Colonic mucosa (tissue), 4 donors: Measurements from ENCODE around the gene RALGPS1. TPM values are rescaled to one million over a fixed set of nuclear protein-coding genes. Genes with fewer than 3 reads are reported as not detected.

Source experiments
- DNase-seq: peaks from one replicate; pipeline ENCODE4 v3.0.0-alpha.2; 2020
- H3K27ac ChIP-seq: fragments of 200-600 bp; one replicate; pipeline ENCODE4 v1.8.0; 2021
- H3K27me3 ChIP-seq: fragments of 200-600 bp; one replicate; pipeline ENCODE4 v1.8.0; 2021
- H3K36me3 ChIP-seq: fragments of 200-600 bp; one replicate; pipeline ENCODE4 v1.8.0; 2021
- H3K4me1 ChIP-seq: fragments of 200-600 bp; one replicate; pipeline ENCODE4 v1.8.0; 2021; ENCODE audit warnings: mild to moderate bottlenecking
- H3K4me3 ChIP-seq: fragments of 200-600 bp; one replicate; pipeline ENCODE4 v1.8.0; 2021
- H3K9ac ChIP-seq, 2 donors: one replicate each; pipeline ENCODE4 v1.7.0; 2013; ENCODE audit warnings: control low read depth in 2 of 2, low read depth in 2 of 2, low read length in 2 of 2
- H3K9me3 ChIP-seq: fragments of 200-600 bp; one replicate; pipeline ENCODE4 v1.8.0; 2021
- CTCF ChIP-seq: fragments of 200-600 bp; IDR thresholded peaks from one replicate; pipeline ENCODE4 v1.8.0; 2022; ENCODE audit warnings: antibody characterized with exemption, mild to moderate bottlenecking
- intact Hi-C: fragments of 100-400 bp; cut with DNase I; formaldehyde crosslinking; loops from one replicate; pipeline ENCODE4 v1.14.1; 2022
- total RNA-seq, 2 donors: library from RNA; stranded (reverse); fragmentation: NEBNext Ultra II Directional in 1 of 2; extraction: Animal tissue kit (Norgen Biotek cat#: 25700) in 1 of 2; gene quantifications; one replicate each; pipeline ENCODE4 v1.2.1, GENCODE V29; 2021
- donor health status: healthy.
- donor health status: DM: no; HTN: no; CAD: no.
- donor health status: DM: no; HTN: no; CAD: no.

Gene RALGPS1
- total RNA-seq, 2 donors from 2014 or later: 22.6 to 27.2 TPM

DNA sequence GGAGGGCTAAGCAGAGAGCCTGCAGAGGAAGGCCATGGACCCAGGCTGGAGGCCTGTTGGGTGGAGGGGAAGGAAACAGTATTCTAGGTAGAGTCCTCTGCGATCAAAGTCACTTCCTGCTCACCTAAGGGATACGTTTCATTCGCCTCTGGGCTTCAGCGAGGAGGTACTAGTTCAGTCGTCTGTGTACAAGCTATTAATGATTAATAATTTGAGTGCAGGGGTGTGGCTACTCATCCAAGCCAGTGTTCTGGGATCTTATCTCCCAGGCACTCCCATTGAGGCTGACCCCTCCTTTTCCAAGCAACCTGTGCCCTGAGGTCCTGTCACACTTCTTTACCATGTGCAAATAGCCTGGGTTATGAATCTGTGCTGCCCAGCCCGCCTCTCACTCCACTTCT, 25.2 kb downstream of the RALGPS1 start:
- Histone ChIP-seq H3K9me3 (no peaks in the 10 kb centered on the region), H3K27ac (no peak overlapping the region), H3K36me3 (no peaks in the 10 kb centered on the region), H3K27me3 (no peaks in the 10 kb centered on the region), H3K4me3 (no peak overlapping the region), H3K4me1 (no peaks in the 10 kb centered on the region), H3K9ac (no peak overlapping the region)
- DNase-seq: no peak
- intact Hi-C loops: loop anchor here (1.0 kb wide), 1 partner anchor 259 kb away; no protein-coding TSS in a partner anchor
- no peak for TF ChIP-seq CTCF

DNA sequence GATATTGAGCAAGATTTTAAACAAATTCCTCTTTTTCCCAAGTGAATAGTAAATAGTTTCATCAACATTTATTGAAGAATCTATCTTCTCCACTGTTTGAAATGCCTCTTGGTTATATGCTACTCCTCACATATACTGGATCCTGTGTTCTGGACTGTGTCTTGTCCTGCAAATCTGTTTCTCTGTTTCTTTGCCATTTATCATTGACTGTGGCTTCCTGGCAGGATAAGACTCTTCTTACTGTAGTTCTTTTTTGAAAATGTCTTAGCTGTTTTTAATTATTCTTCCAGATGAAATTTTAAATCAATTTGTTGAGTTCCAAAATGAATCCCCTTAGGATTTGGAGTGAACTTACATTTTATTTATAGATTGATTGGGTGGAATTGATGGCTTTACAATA, 27.8 kb downstream of the RALGPS1 start:
- intact Hi-C loops: no loop called here
- TF ChIP-seq CTCF: no peak
- Histone ChIP-seq H3K9me3 (no peaks in the 10 kb centered on the region), H3K27me3 (no peaks in the 10 kb centered on the region), H3K4me1 (no peaks in the 10 kb centered on the region), H3K36me3 (no peaks in the 10 kb centered on the region), H3K27ac (no peak overlapping the region), H3K9ac (no peak overlapping the region), H3K4me3 (no peak overlapping the region)
- DNase-seq: no peak

DNA sequence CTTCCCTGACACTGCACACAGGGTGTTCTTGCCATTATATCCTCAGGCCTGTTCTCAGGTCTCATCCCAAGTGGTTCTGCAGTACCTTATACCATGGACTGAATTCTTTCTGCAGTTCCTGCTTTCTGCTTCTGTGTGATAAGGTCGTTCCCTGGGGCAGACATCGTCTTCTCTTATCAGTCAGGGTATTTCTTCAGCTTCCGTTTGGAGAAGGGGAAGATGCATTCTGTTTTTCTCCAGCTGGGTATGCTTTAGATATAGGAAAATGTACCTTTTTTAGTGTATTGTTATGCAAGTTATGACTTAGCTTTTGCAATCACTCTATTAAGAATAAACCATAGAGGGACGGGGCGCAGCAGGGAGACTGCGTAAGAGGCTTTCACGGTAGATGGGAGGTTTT, 31.1 kb downstream of the RALGPS1 start:
- Histone ChIP-seq H3K9ac (no peak overlapping the region), H3K36me3 (no peaks in the 10 kb centered on the region), H3K4me1 (no peaks in the 10 kb centered on the region), H3K9me3 (no peaks in the 10 kb centered on the region), H3K4me3 (no peak overlapping the region), H3K27me3 (no peaks in the 10 kb centered on the region), H3K27ac (no peak overlapping the region)
- intact Hi-C loops: no loop called here
- TF ChIP-seq CTCF: no peak
- no peak for DNase-seq

GRCh38 chr9:126947529-126947928, 32.9 kb downstream of the RALGPS1 start:
- Histone ChIP-seq H3K4me3 (no peak overlapping the region), H3K9me3 (no peaks in the 10 kb centered on the region), H3K36me3 (no peaks in the 10 kb centered on the region), H3K4me1 (no peaks in the 10 kb centered on the region), H3K27me3 (no peaks in the 10 kb centered on the region), H3K27ac (no peak overlapping the region), H3K9ac (no peak overlapping the region)
- intact Hi-C loops: no loop called here
- DNase-seq: no peak
- no peak for TF ChIP-seq CTCF

DNA sequence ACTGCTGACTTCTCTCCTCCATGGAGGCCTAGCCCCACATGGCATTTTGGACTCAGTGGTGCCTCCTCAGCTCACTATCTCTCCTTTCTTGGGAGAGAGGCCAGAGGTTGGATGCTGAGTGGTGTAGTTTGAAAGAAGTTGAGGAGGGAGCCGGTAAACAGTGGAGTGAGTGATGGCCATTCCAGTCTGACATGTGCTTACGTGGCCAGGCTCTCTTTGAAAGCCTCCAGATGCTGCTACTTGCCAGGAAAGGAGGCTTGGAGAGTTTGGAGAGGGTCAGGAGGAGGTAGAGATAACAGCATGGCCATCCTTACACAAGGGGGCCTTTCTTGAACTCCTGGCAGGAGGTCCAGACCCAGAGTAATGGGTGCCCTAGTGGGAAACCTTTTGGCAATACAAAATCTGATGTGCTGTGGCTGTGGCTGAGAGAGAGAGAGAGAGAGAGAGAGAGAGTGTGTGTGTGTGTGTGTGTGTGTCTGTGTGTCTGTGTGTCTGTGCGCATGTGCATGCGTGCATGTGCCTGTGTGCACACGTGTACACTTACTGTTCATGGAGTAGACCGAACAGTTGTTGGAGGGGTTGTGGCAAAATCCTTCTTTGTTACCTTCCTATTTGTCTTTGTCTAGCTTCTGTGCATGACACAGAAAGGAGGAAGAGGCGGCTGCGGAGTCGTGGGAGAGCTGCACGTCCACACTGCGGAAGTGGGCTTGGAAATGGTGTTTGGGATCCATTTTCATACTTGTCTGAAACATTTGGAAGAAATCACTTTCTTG, 37.8 kb downstream of the RALGPS1 start:
- Histone ChIP-seq H3K4me3 (no peak overlapping the region), H3K9me3 (no peaks in the 10 kb centered on the region), H3K27ac (no peak overlapping the region), H3K27me3 (no peaks in the 10 kb centered on the region), H3K4me1 (no peaks in the 10 kb centered on the region), H3K9ac (no peak overlapping the region), H3K36me3 (no peaks in the 10 kb centered on the region)
- no peak for TF ChIP-seq CTCF
- intact Hi-C loops: no loop called here
- no peak for DNase-seq
